ENCODE data around the gene TSPAN3.

DNA sequence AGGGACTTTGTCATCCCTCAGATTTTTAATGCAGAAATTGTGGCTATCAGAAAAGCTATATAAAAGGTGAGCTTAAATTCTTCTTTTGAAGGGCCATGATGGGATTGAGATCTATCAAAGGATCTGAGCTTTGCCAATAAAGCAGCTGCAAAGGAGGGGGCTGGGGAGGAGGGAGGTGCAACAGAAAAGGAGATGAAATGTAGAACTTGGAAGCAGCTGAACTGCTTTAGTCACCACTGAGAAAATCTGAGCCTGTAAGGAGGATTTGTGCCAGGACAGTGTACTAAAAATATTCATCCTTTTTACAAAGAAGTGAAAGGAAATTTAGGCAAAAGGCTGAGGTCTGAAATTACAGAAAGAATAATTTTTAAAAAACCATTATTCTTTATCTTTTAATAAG is 10.4 kb downstream of the TSPAN3 start:
- no peak for TF ChIP-seq EZH2 (IDR thresholded peaks at IDR 0.05; ENCODE audit: low read length, unreplicated experiment)
- no peak for TF ChIP-seq EZH2phosphoT487 (IDR thresholded peaks at IDR 0.05; ENCODE audit: borderline replicate concordance, low read length)
- TF ChIP-seq, protein P1, sequence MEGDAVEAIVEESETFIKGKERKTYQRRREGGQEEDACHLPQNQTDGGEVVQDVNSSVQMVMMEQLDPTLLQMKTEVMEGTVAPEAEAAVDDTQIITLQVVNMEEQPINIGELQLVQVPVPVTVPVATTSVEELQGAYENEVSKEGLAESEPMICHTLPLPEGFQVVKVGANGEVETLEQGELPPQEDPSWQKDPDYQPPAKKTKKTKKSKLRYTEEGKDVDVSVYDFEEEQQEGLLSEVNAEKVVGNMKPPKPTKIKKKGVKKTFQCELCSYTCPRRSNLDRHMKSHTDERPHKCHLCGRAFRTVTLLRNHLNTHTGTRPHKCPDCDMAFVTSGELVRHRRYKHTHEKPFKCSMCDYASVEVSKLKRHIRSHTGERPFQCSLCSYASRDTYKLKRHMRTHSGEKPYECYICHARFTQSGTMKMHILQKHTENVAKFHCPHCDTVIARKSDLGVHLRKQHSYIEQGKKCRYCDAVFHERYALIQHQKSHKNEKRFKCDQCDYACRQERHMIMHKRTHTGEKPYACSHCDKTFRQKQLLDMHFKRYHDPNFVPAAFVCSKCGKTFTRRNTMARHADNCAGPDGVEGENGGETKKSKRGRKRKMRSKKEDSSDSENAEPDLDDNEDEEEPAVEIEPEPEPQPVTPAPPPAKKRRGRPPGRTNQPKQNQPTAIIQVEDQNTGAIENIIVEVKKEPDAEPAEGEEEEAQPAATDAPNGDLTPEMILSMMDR (conservative IDR thresholded peaks at IDR 0.05; ENCODE audit: low read depth, low read length), result no peak

Measured in PC-3 (cell line).